ENCODE data around the gene NEGR1.

The NEGR1 gene

DNA sequence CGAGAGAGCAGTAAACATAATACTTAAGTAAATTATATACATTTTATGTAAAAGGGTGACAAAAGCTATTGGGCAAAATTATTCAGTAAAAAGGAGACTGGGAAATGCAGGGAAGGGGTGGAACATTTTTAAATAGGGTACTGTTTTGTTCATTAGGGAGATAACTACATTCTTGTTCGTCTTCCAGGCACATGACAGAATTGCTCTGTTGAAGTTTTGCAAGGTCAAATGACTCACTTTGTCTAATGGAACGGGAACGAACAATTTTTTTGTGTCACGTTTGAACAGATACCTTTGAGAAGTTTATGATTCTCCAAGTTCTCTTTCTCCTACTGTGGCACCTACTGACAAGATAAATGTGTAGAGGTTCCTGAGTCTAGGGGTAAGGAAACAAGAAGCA lies 819.2 kb downstream of the NEGR1 start:
- Histone ChIP-seq H3K4me3 (ENCODE audit: low read length, poor library complexity, severe bottlenecking) (no peak overlapping the region), H2AFZ (ENCODE audit: low read length) (no peak overlapping the region), H3K9me2 (replicated peaks; ENCODE audit: low read depth, low read length) (no peaks in the 10 kb centered on the region), H3K4me1 (ENCODE audit: insufficient read depth, low read length, poor library complexity, severe bottlenecking) (no peaks in the 10 kb centered on the region), H3K9me3 (ENCODE audit: insufficient read depth, low read depth, low read length) (no peaks in the 10 kb centered on the region), H3K4me2 (ENCODE audit: low read depth, low read length, poor library complexity, severe bottlenecking) (no peak overlapping the region), H3K27me3 (ENCODE audit: insufficient read depth, low read length, poor library complexity, severe bottlenecking) (no peaks in the 10 kb centered on the region), H3K79me2 (ENCODE audit: insufficient read depth, low read length) (no peaks in the 10 kb centered on the region), H3F3A (ENCODE audit: low read depth) (no peaks in the 10 kb centered on the region), H3K36me3 (ENCODE audit: insufficient read depth, low read length) (no peaks in the 10 kb centered on the region), H4K20me1 (ENCODE audit: insufficient read depth, low read length, poor library complexity, severe bottlenecking) (no peaks in the 10 kb centered on the region), H3K9ac (ENCODE audit: low read depth, low read length, poor library complexity, severe bottlenecking) (no peak overlapping the region)
- TF ChIP-seq EZH2phosphoT487 (IDR thresholded peaks at IDR 0.05; ENCODE audit: borderline replicate concordance) = no peak
- TF ChIP-seq, protein P1, sequence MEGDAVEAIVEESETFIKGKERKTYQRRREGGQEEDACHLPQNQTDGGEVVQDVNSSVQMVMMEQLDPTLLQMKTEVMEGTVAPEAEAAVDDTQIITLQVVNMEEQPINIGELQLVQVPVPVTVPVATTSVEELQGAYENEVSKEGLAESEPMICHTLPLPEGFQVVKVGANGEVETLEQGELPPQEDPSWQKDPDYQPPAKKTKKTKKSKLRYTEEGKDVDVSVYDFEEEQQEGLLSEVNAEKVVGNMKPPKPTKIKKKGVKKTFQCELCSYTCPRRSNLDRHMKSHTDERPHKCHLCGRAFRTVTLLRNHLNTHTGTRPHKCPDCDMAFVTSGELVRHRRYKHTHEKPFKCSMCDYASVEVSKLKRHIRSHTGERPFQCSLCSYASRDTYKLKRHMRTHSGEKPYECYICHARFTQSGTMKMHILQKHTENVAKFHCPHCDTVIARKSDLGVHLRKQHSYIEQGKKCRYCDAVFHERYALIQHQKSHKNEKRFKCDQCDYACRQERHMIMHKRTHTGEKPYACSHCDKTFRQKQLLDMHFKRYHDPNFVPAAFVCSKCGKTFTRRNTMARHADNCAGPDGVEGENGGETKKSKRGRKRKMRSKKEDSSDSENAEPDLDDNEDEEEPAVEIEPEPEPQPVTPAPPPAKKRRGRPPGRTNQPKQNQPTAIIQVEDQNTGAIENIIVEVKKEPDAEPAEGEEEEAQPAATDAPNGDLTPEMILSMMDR (conservative IDR thresholded peaks at IDR 0.05; ENCODE audit: low read length) = no peak

DNA sequence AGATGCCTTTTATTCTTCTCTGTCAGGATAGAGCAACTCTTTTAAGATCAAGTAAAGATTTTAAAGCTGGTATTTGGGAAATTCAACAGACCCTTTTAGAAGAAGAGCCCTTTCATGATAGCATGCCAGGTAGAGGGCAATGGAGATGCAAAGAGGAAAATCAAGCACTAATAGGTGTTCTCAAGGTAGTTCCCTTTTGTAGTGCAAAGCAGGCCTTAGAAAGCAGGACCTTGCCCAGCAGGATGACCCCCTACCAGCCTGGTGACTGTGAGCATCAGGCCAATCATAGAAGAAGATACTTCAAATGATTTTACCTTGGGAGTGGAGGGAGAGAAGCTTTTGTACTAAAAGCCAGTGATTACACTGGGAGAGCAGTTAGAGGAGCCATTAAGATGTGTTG lies 820.1 kb downstream of the NEGR1 start:
- TF ChIP-seq, protein P1 (conservative IDR thresholded peaks at IDR 0.05; ENCODE audit: low read length) = no peak
- no peak for TF ChIP-seq EZH2phosphoT487 (IDR thresholded peaks at IDR 0.05; ENCODE audit: borderline replicate concordance)
- no peaks in the 10 kb centered on the region for H4K20me1 ChIP-seq (ENCODE audit: insufficient read depth, low read length, poor library complexity, severe bottlenecking)
- H3K79me2 ChIP-seq (ENCODE audit: insufficient read depth, low read length) = no peaks in the 10 kb centered on the region
- no peaks in the 10 kb centered on the region for H3K9me3 ChIP-seq (ENCODE audit: insufficient read depth, low read depth, low read length)
- H3K4me3 ChIP-seq (ENCODE audit: low read length, poor library complexity, severe bottlenecking) = no peak overlapping the region
- no peak overlapping the region for H2AFZ ChIP-seq (ENCODE audit: low read length)
- H3K4me2 ChIP-seq (ENCODE audit: low read depth, low read length, poor library complexity, severe bottlenecking) = no peak overlapping the region
- no peaks in the 10 kb centered on the region for H3K4me1 ChIP-seq (ENCODE audit: insufficient read depth, low read length, poor library complexity, severe bottlenecking)
- no peaks in the 10 kb centered on the region for H3K36me3 ChIP-seq (ENCODE audit: insufficient read depth, low read length)
- H3K27me3 ChIP-seq (ENCODE audit: insufficient read depth, low read length, poor library complexity, severe bottlenecking) = no peaks in the 10 kb centered on the region
- H3F3A ChIP-seq (ENCODE audit: low read depth) = no peaks in the 10 kb centered on the region
- H3K9me2 ChIP-seq (replicated peaks; ENCODE audit: low read depth, low read length) = no peaks in the 10 kb centered on the region
- no peak overlapping the region for H3K9ac ChIP-seq (ENCODE audit: low read depth, low read length, poor library complexity, severe bottlenecking)

DNA sequence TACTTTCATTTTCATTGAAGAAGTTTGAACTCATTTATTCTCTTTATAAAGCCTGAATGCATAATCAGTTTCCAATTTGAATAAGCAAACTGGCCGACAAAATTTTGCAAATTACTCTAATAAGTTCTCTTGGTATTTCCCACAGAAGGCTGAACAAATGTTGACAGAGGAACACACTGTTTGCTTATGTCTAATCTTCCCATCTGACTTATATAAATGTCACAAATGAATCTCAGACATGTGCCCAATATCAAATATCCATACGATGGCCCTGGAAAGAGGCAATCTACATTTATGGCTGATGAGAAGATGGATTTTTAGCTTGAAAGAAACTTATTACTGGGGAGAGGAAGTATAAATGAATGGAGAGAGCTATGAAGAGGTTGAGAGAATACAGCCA lies 820.9 kb downstream of the NEGR1 start:
- H3K4me1 ChIP-seq (ENCODE audit: insufficient read depth, low read length, poor library complexity, severe bottlenecking) = no peaks in the 10 kb centered on the region
- H3K4me2 ChIP-seq (ENCODE audit: low read depth, low read length, poor library complexity, severe bottlenecking) = no peak overlapping the region

More for the DNA sequence above, 820.9 kb downstream of the NEGR1 start:
- H2AFZ ChIP-seq (ENCODE audit: low read length) = no peak overlapping the region
- no peaks in the 10 kb centered on the region for H3K9me2 ChIP-seq (replicated peaks; ENCODE audit: low read depth, low read length)
- no peak overlapping the region for H3K9ac ChIP-seq (ENCODE audit: low read depth, low read length, poor library complexity, severe bottlenecking)
- H3K9me3 ChIP-seq (ENCODE audit: insufficient read depth, low read depth, low read length) = no peaks in the 10 kb centered on the region
- H3K79me2 ChIP-seq (ENCODE audit: insufficient read depth, low read length) = no peaks in the 10 kb centered on the region
- H3F3A ChIP-seq (ENCODE audit: low read depth) = no peaks in the 10 kb centered on the region
- no peaks in the 10 kb centered on the region for H3K36me3 ChIP-seq (ENCODE audit: insufficient read depth, low read length)
- TF ChIP-seq, protein P1 (conservative IDR thresholded peaks at IDR 0.05; ENCODE audit: low read length) = no peak
- no peak for TF ChIP-seq EZH2phosphoT487 (IDR thresholded peaks at IDR 0.05; ENCODE audit: borderline replicate concordance)
- no peak overlapping the region for H3K4me3 ChIP-seq (ENCODE audit: low read length, poor library complexity, severe bottlenecking)
- H4K20me1 ChIP-seq (ENCODE audit: insufficient read depth, low read length, poor library complexity, severe bottlenecking) = no peaks in the 10 kb centered on the region
- no peaks in the 10 kb centered on the region for H3K27me3 ChIP-seq (ENCODE audit: insufficient read depth, low read length, poor library complexity, severe bottlenecking)

All from Loucy (cell line).